ENCODE data around the gene NDUFS4.

Gene NDUFS4

DNA sequence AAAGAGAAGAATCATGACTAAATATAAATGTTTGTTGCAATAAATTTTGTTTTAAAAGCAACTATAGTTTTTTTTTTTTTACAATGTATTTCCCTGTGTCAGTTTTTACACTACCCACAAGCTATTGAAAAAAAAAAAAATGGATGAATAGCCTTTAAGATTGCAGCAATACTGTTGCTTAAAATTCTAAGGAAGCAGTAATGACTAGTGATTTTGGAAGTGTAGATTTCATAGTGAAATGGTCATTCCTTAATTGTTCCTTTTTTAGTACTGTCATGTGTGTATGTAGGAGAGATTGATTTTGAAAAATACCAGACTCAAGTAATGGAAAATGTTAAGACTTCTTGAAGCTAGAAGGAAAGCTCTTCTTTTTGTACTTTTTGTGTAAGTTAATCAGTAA, 53.1 kb downstream of the NDUFS4 start:
- Histone ChIP-seq H4K20me1 (ENCODE audit: insufficient read depth) (no peaks in the 10 kb centered on the region), H3K27me3 (ENCODE audit: insufficient read depth, low read depth) (no peaks in the 10 kb centered on the region), H3K27ac (no peak overlapping the region), H3K4me3 (IDR thresholded peaks at IDR 0.05; ENCODE audit: insufficient read depth, low read depth, low read length) (no peak overlapping the region), H3K4me2 (no peak overlapping the region), H3K36me3 (ENCODE audit: insufficient read depth) (no peaks in the 10 kb centered on the region), H3K79me2 (ENCODE audit: insufficient read depth, low read depth) (no peaks in the 10 kb centered on the region), H3K9ac (no peak overlapping the region), H2AFZ (ENCODE audit: low read depth) (no peak overlapping the region), H3K4me1 (ENCODE audit: low read depth, poor library complexity, severe bottlenecking) (no peaks in the 10 kb centered on the region)
- no peak for TF ChIP-seq CTCF (conservative IDR thresholded peaks at IDR 0.05; ENCODE audit: low read depth, low read length)

GRCh38 chr5:53614376-53614885, 54.0 kb downstream of the NDUFS4 start:
- H3K27me3 ChIP-seq (ENCODE audit: insufficient read depth, low read depth), result no peaks in the 10 kb centered on the region
- no peak overlapping the region for H3K9ac ChIP-seq
- no peak overlapping the region for H3K4me3 ChIP-seq (IDR thresholded peaks at IDR 0.05; ENCODE audit: insufficient read depth, low read depth, low read length)
- no peak for TF ChIP-seq CTCF (conservative IDR thresholded peaks at IDR 0.05; ENCODE audit: low read depth, low read length)
- no peak overlapping the region for H3K4me2 ChIP-seq
- no peak overlapping the region for H3K27ac ChIP-seq
- H3K4me1 ChIP-seq (ENCODE audit: low read depth, poor library complexity, severe bottlenecking), result no peaks in the 10 kb centered on the region
- H3K36me3 ChIP-seq (ENCODE audit: insufficient read depth), result no peaks in the 10 kb centered on the region
- no peak overlapping the region for H2AFZ ChIP-seq (ENCODE audit: low read depth)
- no peaks in the 10 kb centered on the region for H4K20me1 ChIP-seq (ENCODE audit: insufficient read depth)
- no peaks in the 10 kb centered on the region for H3K79me2 ChIP-seq (ENCODE audit: insufficient read depth, low read depth)

DNA sequence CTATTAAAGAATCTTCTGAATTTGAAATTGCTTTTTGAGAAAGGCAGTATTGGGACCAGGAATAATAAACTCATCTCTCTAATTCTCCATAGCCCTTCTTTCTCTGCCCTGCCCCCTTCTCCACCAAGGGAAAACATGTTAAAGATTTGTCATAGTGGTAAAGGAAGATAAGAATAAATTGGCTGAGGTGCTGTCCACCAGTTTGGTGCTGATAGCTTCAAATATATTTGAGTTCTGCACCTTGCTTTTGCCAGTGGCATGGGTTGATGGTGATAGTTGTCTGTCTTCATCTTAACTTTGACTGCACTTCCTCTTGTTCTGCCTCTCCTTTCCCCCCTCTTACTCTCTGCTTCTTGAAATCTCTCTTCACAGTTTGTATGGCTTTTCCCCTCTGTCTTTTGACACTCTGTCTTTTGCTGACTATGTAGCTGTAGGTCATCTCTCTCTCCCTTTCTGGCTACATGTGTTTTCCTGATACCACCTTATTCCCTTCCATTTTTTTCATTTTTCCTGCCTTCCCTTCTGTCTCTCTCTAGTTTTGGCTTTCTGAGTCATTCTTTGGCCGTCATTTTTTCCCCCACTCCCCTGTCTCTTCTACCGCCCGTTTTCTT, 56.6 kb downstream of the NDUFS4 start:
- TF ChIP-seq CTCF (conservative IDR thresholded peaks at IDR 0.05; ENCODE audit: low read depth, low read length), result no peak
- Histone ChIP-seq H3K27ac (no peak overlapping the region), H3K4me1 (ENCODE audit: low read depth, poor library complexity, severe bottlenecking) (no peaks in the 10 kb centered on the region), H4K20me1 (ENCODE audit: insufficient read depth) (no peaks in the 10 kb centered on the region), H3K27me3 (ENCODE audit: insufficient read depth, low read depth) (no peaks in the 10 kb centered on the region), H2AFZ (ENCODE audit: low read depth) (no peak overlapping the region), H3K4me2 (no peak overlapping the region), H3K79me2 (ENCODE audit: insufficient read depth, low read depth) (no peaks in the 10 kb centered on the region), H3K36me3 (ENCODE audit: insufficient read depth) (no peaks in the 10 kb centered on the region), H3K4me3 (IDR thresholded peaks at IDR 0.05; ENCODE audit: insufficient read depth, low read depth, low read length) (no peak overlapping the region), H3K9ac (no peak overlapping the region)

- no peak overlapping the region for H3K4me2 ChIP-seq
- no peak overlapping the region for H2AFZ ChIP-seq (ENCODE audit: low read depth)
- H3K27me3 ChIP-seq (ENCODE audit: insufficient read depth, low read depth), result no peaks in the 10 kb centered on the region
- TF ChIP-seq CTCF (conservative IDR thresholded peaks at IDR 0.05; ENCODE audit: low read depth, low read length), result no peak
- no peak overlapping the region for H3K27ac ChIP-seq
- no peaks in the 10 kb centered on the region for H3K36me3 ChIP-seq (ENCODE audit: insufficient read depth)
- no peaks in the 10 kb centered on the region for H3K4me1 ChIP-seq (ENCODE audit: low read depth, poor library complexity, severe bottlenecking)
- no peaks in the 10 kb centered on the region for H4K20me1 ChIP-seq (ENCODE audit: insufficient read depth)
- no peak overlapping the region for H3K4me3 ChIP-seq (IDR thresholded peaks at IDR 0.05; ENCODE audit: insufficient read depth, low read depth, low read length)
- no peaks in the 10 kb centered on the region for H3K79me2 ChIP-seq (ENCODE audit: insufficient read depth, low read depth)
- H3K9ac ChIP-seq, result no peak overlapping the region
Observed at GRCh38 chr5:53631251-53631650, 70.8 kb downstream of the NDUFS4 start.

Data from KMS-11 (cell line).